Stimulated activated CD8-positive, alpha-beta memory T cell treated with anti-CD3 and anti-CD28 coated beads, Interleukin-4, amount 100 ng/mL, for 24 hours (primary cell): ENCODE data around the gene DYNC2I2.
"Not testable (repeated sequence)": the region's sequence is repeated elsewhere in the genome, so short reads cannot be mapped to it uniquely, and the experiment has no call there.

ENCODE experiments used
- DNase-seq: peaks from one replicate; pipeline ENCODE4 v3.0.0-alpha.2; 2020; ENCODE audit warnings: low read depth

The DYNC2I2 gene

GRCh38 chr9:128685636-128686489 is 29.2 kb upstream of the DYNC2I2 start:
- no peak for DNase-seq

GRCh38 chr9:128684325-128685199 is 27.9 kb upstream of the DYNC2I2 start:
- peak; percentile 68 for DNase-seq

- no peak for DNase-seq
Measured at GRCh38 chr9:128684065-128684324, 27.3 kb upstream of the DYNC2I2 start.

- no peak for DNase-seq
Measured at GRCh38 chr9:128683340-128684064, 26.9 kb upstream of the DYNC2I2 start.

- no peak for DNase-seq
Measured at GRCh38 chr9:128677794-128678193, 21.1 kb upstream of the DYNC2I2 start.

- DNase-seq: no peak
Measured at GRCh38 chr9:128675382-128675781, 18.7 kb upstream of the DYNC2I2 start.

GRCh38 chr9:128669786-128670185 is 13.1 kb upstream of the DYNC2I2 start:
- no peak for DNase-seq

GRCh38 chr9:128666481-128666941 is 9.9 kb upstream of the DYNC2I2 start:
- not testable (repeated sequence) for DNase-seq

- DNase-seq: no peak
Measured at GRCh38 chr9:128657796-128658195, 1.1 kb upstream of the DYNC2I2 start.

- DNase-seq: no peak
Measured at GRCh38 chr9:128657344-128657704, 677 bp upstream of the DYNC2I2 start.

- no peak for DNase-seq
Measured at GRCh38 chr9:128654481-128654880, 2.2 kb downstream of the DYNC2I2 start.

- no peak for DNase-seq
Measured at GRCh38 chr9:128653908-128654307, 2.7 kb downstream of the DYNC2I2 start.

- no peak for DNase-seq
Measured at GRCh38 chr9:128651798-128652197, 4.8 kb downstream of the DYNC2I2 start.

GRCh38 chr9:128648206-128648605 is 8.4 kb downstream of the DYNC2I2 start:
- DNase-seq: peak; percentile 57

- DNase-seq: no peak
Measured at GRCh38 chr9:128643519-128644300, 12.9 kb downstream of the DYNC2I2 start.

GRCh38 chr9:128642675-128643245 is 13.9 kb downstream of the DYNC2I2 start:
- no peak for DNase-seq

- no peak for DNase-seq
Measured at GRCh38 chr9:128640603-128641002, 16.0 kb downstream of the DYNC2I2 start.

- DNase-seq: no peak
Measured at GRCh38 chr9:128638580-128638979, 18.1 kb downstream of the DYNC2I2 start.

GRCh38 chr9:128637656-128638055 is 19.0 kb downstream of the DYNC2I2 start:
- no peak for DNase-seq

- DNase-seq: no peak
Measured at GRCh38 chr9:128636556-128637530, 19.8 kb downstream of the DYNC2I2 start.
